Liver (tissue), 3 donors: ENCODE data around the gene NCMAP.
"Not testable (repeated sequence)": the region's sequence is repeated elsewhere in the genome, so short reads cannot be mapped to it uniquely, and the experiment has no call there.

Experiments
- FOXA1 ChIP-seq: IDR thresholded peaks from 2 replicates; pipeline ENCODE4 v1.6.1; 2016; ENCODE audit warnings: antibody characterized with exemption
- NR2F2 ChIP-seq: IDR thresholded peaks from 2 replicates; pipeline ENCODE4 v1.6.1; 2016; ENCODE audit warnings: antibody characterized with exemption
- YY1 ChIP-seq: IDR thresholded peaks from 2 replicates; pipeline ENCODE4 v1.6.1; 2016; ENCODE audit warnings: antibody characterized with exemption, mild to moderate bottlenecking
- TF ChIP-seq, protein P1 (sequence below): IDR thresholded peaks from 2 replicates; pipeline ENCODE4 v1.6.1; 2016; ENCODE audit warnings: antibody characterized with exemption
- TF ChIP-seq, protein P2 (sequence below): fragments of 150-350 bp; IDR thresholded peaks from 2 replicates; pipeline ENCODE4 v1.5.1; 2017; ENCODE audit warnings: improper control_type of control experiment, low read depth, low read length; ENCODE audit not compliant: missing input control
- TF ChIP-seq, protein P3 (sequence below): IDR thresholded peaks from 2 replicates; pipeline ENCODE4 v1.6.1; 2016; ENCODE audit warnings: antibody characterized with exemption, mild to moderate bottlenecking
- TF ChIP-seq, protein P4 (sequence below): IDR thresholded peaks from 2 replicates; pipeline ENCODE4 v1.6.1; 2016; ENCODE audit warnings: antibody characterized with exemption
- donor health status: healthy.
- donor health status: healthy.

DNA sequence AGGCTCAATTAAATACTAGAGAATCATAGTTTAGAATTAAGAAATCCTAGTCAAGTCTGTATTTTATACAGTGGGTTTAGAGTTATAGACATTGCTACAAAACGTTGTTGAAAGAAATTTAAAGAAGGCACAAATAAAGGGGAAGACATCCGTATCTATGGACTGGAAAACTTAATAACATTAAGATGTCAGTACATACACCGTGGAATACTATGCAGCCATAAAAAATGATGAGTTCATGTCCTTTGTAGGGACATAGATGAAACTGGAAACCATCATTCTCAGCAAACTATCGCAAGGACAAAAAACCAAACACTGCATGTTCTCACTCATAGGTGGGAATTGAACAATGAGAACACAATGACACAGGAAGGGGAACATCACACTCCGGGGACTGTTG, 35.6 kb upstream of the NCMAP start:
- TF ChIP-seq, protein P1, sequence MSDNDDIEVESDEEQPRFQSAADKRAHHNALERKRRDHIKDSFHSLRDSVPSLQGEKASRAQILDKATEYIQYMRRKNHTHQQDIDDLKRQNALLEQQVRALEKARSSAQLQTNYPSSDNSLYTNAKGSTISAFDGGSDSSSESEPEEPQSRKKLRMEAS, result not testable (repeated sequence)
- TF ChIP-seq YY1, NR2F2, FOXA1: not testable (repeated sequence)
- TF ChIP-seq, protein P2, sequence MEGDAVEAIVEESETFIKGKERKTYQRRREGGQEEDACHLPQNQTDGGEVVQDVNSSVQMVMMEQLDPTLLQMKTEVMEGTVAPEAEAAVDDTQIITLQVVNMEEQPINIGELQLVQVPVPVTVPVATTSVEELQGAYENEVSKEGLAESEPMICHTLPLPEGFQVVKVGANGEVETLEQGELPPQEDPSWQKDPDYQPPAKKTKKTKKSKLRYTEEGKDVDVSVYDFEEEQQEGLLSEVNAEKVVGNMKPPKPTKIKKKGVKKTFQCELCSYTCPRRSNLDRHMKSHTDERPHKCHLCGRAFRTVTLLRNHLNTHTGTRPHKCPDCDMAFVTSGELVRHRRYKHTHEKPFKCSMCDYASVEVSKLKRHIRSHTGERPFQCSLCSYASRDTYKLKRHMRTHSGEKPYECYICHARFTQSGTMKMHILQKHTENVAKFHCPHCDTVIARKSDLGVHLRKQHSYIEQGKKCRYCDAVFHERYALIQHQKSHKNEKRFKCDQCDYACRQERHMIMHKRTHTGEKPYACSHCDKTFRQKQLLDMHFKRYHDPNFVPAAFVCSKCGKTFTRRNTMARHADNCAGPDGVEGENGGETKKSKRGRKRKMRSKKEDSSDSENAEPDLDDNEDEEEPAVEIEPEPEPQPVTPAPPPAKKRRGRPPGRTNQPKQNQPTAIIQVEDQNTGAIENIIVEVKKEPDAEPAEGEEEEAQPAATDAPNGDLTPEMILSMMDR, result not testable (repeated sequence)
- TF ChIP-seq, protein P3, sequence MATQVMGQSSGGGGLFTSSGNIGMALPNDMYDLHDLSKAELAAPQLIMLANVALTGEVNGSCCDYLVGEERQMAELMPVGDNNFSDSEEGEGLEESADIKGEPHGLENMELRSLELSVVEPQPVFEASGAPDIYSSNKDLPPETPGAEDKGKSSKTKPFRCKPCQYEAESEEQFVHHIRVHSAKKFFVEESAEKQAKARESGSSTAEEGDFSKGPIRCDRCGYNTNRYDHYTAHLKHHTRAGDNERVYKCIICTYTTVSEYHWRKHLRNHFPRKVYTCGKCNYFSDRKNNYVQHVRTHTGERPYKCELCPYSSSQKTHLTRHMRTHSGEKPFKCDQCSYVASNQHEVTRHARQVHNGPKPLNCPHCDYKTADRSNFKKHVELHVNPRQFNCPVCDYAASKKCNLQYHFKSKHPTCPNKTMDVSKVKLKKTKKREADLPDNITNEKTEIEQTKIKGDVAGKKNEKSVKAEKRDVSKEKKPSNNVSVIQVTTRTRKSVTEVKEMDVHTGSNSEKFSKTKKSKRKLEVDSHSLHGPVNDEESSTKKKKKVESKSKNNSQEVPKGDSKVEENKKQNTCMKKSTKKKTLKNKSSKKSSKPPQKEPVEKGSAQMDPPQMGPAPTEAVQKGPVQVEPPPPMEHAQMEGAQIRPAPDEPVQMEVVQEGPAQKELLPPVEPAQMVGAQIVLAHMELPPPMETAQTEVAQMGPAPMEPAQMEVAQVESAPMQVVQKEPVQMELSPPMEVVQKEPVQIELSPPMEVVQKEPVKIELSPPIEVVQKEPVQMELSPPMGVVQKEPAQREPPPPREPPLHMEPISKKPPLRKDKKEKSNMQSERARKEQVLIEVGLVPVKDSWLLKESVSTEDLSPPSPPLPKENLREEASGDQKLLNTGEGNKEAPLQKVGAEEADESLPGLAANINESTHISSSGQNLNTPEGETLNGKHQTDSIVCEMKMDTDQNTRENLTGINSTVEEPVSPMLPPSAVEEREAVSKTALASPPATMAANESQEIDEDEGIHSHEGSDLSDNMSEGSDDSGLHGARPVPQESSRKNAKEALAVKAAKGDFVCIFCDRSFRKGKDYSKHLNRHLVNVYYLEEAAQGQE, result not testable (repeated sequence)
- TF ChIP-seq, protein P4, sequence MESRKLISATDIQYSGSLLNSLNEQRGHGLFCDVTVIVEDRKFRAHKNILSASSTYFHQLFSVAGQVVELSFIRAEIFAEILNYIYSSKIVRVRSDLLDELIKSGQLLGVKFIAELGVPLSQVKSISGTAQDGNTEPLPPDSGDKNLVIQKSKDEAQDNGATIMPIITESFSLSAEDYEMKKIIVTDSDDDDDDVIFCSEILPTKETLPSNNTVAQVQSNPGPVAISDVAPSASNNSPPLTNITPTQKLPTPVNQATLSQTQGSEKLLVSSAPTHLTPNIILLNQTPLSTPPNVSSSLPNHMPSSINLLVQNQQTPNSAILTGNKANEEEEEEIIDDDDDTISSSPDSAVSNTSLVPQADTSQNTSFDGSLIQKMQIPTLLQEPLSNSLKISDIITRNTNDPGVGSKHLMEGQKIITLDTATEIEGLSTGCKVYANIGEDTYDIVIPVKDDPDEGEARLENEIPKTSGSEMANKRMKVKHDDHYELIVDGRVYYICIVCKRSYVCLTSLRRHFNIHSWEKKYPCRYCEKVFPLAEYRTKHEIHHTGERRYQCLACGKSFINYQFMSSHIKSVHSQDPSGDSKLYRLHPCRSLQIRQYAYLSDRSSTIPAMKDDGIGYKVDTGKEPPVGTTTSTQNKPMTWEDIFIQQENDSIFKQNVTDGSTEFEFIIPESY, result not testable (repeated sequence)
